Measurements from ENCODE around the gene SETD7. TPM values are rescaled to one million over a fixed set of nuclear protein-coding genes. Genes with fewer than 3 reads are reported as not detected.
A peak's percentile ranks its signal among the peaks of the same experiment; 100 is the strongest.

SETD7 gene
- total RNA-seq, 6 experiments from 2014 or later, result 31.6 to 53.7 (median 45.4) TPM

DNA sequence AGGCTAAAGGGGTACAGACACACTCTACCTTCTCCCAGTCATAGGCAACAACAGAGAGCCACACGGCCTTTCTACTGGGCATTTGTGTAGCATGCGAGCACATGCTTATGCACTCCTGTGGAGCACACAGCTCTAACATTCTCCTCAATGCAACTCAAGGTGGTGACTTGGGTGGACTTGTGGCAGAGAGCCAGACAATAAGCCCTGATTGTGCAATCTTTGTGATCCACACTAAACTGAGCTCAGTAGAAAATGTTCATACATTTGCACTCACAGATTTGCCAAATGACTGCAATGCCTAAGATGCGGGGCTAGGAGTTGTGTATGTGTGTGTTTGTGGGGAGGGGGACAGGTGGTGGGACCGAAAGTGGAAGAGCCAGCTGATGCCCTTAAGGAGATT lies 31.4 kb upstream of the SETD7 start:
- 69% methylated on average over 3 of the region's 4 CpGs for WGBS (ENCODE audit: insufficient coverage, low coverage, low lambda C conversion rate, missing lambda C conversion rate)
- H3K4me1 ChIP-seq, result no peaks in the 10 kb centered on the region
- H3K4me3 ChIP-seq, result no peak overlapping the region
- H3K36me3 ChIP-seq, result no peaks in the 10 kb centered on the region
- no peaks in the 10 kb centered on the region for H3K9me3 ChIP-seq
- TF ChIP-seq, protein P1, sequence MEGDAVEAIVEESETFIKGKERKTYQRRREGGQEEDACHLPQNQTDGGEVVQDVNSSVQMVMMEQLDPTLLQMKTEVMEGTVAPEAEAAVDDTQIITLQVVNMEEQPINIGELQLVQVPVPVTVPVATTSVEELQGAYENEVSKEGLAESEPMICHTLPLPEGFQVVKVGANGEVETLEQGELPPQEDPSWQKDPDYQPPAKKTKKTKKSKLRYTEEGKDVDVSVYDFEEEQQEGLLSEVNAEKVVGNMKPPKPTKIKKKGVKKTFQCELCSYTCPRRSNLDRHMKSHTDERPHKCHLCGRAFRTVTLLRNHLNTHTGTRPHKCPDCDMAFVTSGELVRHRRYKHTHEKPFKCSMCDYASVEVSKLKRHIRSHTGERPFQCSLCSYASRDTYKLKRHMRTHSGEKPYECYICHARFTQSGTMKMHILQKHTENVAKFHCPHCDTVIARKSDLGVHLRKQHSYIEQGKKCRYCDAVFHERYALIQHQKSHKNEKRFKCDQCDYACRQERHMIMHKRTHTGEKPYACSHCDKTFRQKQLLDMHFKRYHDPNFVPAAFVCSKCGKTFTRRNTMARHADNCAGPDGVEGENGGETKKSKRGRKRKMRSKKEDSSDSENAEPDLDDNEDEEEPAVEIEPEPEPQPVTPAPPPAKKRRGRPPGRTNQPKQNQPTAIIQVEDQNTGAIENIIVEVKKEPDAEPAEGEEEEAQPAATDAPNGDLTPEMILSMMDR (IDR thresholded peaks at IDR 0.05), result no peak
- no peak for TF ChIP-seq POLR2A (IDR thresholded peaks at IDR 0.05)
- H3K27me3 ChIP-seq, result no peaks in the 10 kb centered on the region
- intact Hi-C loops (cut with DNase I), result no loop called here
- H3K27ac ChIP-seq, result no peak overlapping the region
- ATAC-seq, result peak in 1 of 4 donors; percentile 24
- DNase-seq, result no peak

DNA sequence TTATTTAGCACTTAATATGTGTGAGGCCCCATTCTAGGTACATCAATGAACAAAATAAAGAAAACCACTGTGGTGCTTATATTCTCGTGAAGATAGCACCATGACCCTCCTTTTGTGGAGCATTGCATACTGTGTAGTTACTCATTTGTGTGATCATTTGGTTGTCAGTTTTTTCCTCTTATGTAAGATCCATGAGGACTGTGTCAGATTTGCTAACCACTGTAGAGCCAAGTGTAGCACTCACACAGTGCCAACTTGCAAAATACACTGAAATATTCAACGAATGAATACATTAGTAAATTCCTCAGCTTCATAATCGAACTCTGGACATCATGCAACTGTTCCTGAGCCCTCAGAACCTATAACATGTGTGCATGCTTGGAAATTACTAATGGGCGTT lies 29.5 kb upstream of the SETD7 start:
- Histone ChIP-seq H3K27ac (no peak overlapping the region), H3K27me3 (no peaks in the 10 kb centered on the region), H3K4me3 (no peak overlapping the region), H3K4me1 (no peaks in the 10 kb centered on the region), H3K36me3 (no peaks in the 10 kb centered on the region), H3K9me3 (no peaks in the 10 kb centered on the region)
- DNase-seq, result no peak
- no peak for TF ChIP-seq POLR2A (IDR thresholded peaks at IDR 0.05)
- TF ChIP-seq, protein P1 (IDR thresholded peaks at IDR 0.05), result no peak
- WGBS (ENCODE audit: insufficient coverage, low coverage, low lambda C conversion rate, missing lambda C conversion rate), result 59% methylated on average over 4 of the region's 4 CpGs
- intact Hi-C loops (cut with DNase I), result no loop called here
- no peak for ATAC-seq

GRCh38 chr4:139584784-139585183 lies 28.8 kb upstream of the SETD7 start:
- Histone ChIP-seq H3K9me3 (no peaks in the 10 kb centered on the region), H3K27me3 (no peaks in the 10 kb centered on the region), H3K4me3 (no peak overlapping the region), H3K27ac (no peak overlapping the region), H3K36me3 (no peaks in the 10 kb centered on the region), H3K4me1 (no peaks in the 10 kb centered on the region)
- no peak for DNase-seq
- no peak for ATAC-seq
- WGBS (ENCODE audit: insufficient coverage, low coverage, low lambda C conversion rate, missing lambda C conversion rate), result 76% methylated on average over 2 of the region's 2 CpGs
- intact Hi-C loops (cut with DNase I), result no loop called here
- TF ChIP-seq, protein P1 (IDR thresholded peaks at IDR 0.05), result no peak
- no peak for TF ChIP-seq POLR2A (IDR thresholded peaks at IDR 0.05)

- TF ChIP-seq, protein P1 (IDR thresholded peaks at IDR 0.05), result no peak
- TF ChIP-seq POLR2A (IDR thresholded peaks at IDR 0.05), result no peak
- WGBS (ENCODE audit: insufficient coverage, low coverage, low lambda C conversion rate, missing lambda C conversion rate), result 88% methylated on average over 2 of the region's 2 CpGs
These were observed 28.0 kb upstream of the SETD7 start for GRCh38 chr4:139584013-139584412.

GRCh38 chr4:139582044-139582443 lies 26.0 kb upstream of the SETD7 start:
- intact Hi-C loops (cut with DNase I), result no loop called here
- no peak overlapping the region for H3K27ac ChIP-seq
- no peak overlapping the region for H3K4me3 ChIP-seq
- TF ChIP-seq, protein P1 (IDR thresholded peaks at IDR 0.05), result no peak
- no peak for TF ChIP-seq POLR2A (IDR thresholded peaks at IDR 0.05)
- no peaks in the 10 kb centered on the region for H3K36me3 ChIP-seq
- no peaks in the 10 kb centered on the region for H3K9me3 ChIP-seq
- no peaks in the 10 kb centered on the region for H3K27me3 ChIP-seq
- no peak for ATAC-seq
- 87% methylated on average over 3 of the region's 4 CpGs for WGBS (ENCODE audit: insufficient coverage, low coverage, low lambda C conversion rate, missing lambda C conversion rate)
- DNase-seq, result no peak
- no peaks in the 10 kb centered on the region for H3K4me1 ChIP-seq

More at GRCh38 chr4:139584013-139584412, 28.0 kb upstream of the SETD7 start:
- Histone ChIP-seq H3K4me1 (no peaks in the 10 kb centered on the region), H3K27me3 (no peaks in the 10 kb centered on the region), H3K27ac (no peak overlapping the region), H3K9me3 (no peaks in the 10 kb centered on the region), H3K4me3 (no peak overlapping the region), H3K36me3 (no peaks in the 10 kb centered on the region)
- ATAC-seq (no peak), DNase-seq (no peak)
- intact Hi-C loops (cut with DNase I), result no loop called here
